ENCODE data around the gene NFIX. TPM values are rescaled to one million over a fixed set of nuclear protein-coding genes. Genes with fewer than 3 reads are reported as not detected.
A peak's percentile ranks its signal among the peaks of the same experiment; 100 is the strongest.

The NFIX gene
- total RNA-seq, 1 donor from 2014 or later = 75.5 TPM

DNA sequence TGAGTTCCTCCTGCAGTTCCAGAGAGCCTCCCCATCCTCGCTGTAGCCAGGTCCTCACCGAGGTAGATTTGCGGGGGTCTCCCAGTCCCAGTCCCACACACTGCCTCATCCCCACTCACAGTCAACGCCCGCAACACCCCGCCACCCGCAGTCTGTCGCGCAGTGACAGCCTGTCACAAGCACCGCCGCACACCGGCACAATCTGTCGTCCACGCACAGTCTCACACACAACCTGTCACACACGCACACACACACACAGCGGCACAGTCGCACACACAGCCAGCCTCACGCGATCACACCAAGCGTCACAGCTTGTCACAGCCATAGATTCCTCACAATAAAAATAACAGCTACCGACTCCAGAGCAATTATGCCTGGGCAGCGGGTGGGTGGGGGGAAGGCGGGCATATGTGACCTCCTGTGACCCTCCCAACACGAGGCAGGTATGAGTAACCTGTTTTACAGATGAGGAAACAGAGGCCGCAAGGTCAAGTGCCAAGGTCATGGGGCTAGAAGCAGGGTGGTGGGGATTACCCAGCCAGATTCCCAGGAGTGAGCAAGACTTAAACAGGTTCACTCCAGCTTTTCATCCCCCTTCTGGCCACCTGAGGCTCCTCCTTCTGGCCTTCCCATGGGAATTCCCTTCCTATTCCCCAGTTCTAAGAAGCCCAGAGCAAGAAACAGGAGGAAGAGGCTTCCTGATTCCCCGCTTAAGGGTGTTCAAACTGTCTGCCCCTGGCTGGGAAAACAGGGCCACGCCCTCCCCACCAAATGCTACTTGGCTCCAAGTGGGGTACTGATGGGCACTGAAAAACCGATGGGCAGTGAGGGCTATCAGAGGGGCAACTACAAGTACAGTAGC is 13.9 kb downstream of the NFIX start:
- DNase-seq = no peak

GRCh38 chr19:13010038-13010991 is 15.0 kb downstream of the NFIX start:
- DNase-seq = no peak

DNA sequence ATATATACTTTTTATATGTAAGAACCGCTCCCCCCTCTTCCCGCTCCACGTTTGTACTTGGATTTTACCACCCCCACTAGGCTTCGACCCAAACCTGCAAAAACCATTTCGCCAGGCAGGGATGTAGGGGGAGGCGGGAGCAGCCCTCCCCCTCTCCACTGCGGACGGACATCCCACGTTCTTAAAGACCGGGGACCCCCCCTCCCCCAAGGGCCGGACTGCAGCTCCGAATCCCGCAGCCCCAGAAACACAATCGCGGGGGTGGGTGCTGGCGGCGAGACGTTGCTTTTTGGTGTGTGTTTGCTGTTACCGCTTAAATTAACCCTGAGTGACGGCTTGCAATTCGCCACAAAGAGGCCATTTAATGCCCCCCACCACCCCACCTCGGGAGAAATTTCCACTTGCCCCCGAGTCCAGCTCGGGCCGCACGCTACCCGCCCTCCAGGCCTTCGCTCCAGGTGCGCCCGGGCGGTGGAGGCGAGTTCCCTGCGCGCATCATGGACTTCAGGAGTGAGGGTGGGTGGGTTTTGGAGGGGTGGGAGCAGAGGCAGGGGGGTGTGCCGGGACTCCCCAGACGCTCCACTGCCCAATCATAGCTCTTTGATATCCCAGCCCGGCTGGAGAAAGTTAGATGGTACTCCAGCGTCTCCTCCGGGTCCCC is 15.8 kb downstream of the NFIX start:
- no peak for DNase-seq

- no peak for DNase-seq
Observed at GRCh38 chr19:13011653-13012389, 16.5 kb downstream of the NFIX start.

- DNase-seq = no peak
Observed at GRCh38 chr19:13012390-13012689, 17.1 kb downstream of the NFIX start.

GRCh38 chr19:13012690-13013608 is 17.7 kb downstream of the NFIX start:
- DNase-seq = peak; percentile 31

DNA sequence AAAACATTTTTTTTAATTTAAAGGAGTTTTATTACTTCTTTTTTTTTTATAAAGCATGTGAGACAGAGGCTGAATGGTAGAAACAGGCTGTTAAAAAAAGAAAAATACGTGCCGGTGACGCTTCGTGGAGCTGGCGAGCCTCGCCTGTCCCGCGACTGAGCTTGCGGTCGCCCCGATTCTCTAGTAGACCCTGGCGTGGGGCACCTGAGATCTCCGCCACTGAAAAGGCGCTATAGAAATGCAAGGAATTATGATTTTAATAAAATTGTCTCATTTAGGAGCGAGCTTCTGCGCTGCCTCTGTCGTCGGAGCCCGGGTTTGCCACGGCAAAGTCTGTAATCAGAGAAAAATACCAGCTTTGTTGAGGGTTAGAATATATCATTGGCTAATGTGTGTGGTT is 18.4 kb downstream of the NFIX start:
- no peak for DNase-seq

- no peak for DNase-seq
Observed at GRCh38 chr19:13014101-13014920, 19.0 kb downstream of the NFIX start.

DNA sequence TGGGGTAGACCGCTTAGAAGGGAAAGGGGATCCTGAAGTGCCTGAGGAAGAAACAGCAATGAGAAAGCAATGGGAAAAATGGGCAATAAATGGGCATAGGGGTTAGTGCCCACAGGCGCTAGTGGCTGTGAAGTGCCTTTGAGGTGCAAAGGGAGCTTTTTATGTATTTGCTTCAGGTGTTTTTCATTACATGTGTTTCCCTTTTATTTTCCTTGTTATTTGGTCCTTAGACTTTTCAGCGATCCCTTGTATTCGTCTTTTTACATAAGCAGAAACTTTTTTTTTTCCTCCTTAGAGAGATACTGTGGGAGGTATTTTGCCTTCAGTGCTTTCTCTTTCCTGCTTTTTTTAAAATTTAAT is 19.6 kb downstream of the NFIX start:
- no peak for DNase-seq

DNA sequence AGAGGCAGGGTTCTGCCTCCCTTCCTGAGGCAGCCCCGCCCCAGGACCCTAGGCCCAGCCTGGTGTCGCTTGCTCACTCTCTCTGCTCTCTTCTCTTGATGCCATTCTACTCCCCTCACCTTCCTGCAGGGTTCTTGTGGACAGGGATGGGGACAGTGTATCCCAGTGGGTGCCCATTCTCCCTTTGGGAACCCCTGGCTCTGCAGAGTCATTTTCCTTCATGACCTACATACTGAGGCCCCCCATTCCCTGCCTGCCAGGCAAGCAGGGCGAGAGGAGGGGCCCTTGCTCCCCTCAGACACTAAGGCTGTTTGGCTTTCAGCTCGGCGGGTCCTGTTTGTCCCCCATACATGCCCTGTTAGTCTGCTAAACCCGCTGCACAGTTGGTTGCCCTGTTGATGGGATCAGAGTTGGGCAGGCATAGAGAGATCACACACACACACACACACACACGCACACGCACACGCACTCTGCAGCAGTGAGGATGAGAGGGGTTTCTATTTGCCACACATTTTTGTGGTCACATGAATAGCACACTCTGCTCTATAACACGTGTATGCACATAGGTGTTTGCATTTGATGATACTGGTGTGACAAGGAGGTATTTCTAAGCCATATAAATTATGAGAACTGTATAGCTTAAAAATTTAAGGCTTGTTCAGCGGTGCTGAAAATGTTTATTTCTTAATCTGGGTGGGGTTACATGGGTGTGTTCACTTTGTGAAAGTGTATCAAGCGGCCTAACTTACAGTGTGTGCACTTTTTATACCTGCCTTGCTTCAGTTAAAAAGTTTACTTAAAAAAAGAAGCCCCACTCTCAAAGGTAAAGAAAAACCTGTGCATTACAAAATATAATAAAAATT is 20.3 kb downstream of the NFIX start:
- no peak for DNase-seq

DNA sequence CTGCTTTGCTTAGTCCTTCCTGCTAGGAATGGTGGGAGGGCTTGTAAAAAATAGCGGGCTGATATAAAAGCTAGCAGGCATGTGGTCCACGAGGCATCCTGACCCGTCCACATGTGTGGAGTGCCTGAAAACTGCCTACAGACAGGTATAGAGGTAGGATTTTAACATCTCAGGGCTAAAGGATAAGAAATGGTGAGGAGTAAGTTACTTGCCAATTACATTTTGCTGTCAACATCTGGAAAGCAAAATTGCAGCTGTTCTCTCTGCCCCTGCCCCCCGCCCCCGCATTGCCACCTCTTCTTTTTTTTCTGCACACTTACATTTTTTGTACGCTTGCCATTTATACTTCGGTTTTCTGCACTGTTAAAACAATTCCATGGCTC is 21.0 kb downstream of the NFIX start:
- no peak for DNase-seq

GRCh38 chr19:13016628-13017305 is 21.5 kb downstream of the NFIX start:
- no peak for DNase-seq

DNA sequence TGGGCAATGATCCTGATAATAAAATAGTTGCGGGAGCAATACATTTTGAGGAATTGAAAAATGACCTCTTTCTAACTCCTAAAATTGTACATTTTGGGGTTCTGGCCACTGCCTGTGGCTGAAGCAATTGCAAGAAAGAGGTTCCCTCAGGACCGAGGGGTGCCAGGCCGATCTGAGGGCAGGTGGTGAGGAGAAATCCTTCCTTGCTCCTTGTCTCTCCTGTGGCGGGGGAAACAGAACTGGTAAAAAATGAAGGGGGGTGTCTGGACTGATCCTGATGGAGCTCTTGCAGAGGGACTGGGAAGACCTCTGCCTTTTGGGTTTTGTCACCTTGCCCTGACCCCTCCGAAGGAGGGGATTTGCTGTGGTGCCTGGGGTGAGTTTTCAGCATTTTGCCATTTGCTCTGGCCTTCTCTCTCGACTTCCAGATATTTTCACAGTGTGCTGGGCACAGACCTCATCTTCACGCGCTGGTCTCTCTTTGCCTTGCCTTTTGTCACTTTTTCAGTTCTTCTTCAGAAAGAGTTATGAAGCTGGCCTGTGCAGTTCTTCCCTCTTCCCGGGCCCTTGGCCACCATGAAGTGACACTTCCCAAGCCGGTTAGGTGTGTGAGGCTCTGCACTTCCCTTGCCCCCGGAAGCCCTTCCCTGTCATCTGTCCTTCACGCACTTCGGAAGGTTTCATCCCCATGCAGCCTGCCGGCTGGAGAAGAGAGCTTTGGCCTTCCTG is 22.2 kb downstream of the NFIX start:
- DNase-seq = no peak

GRCh38 chr19:13018035-13018914 is 23.0 kb downstream of the NFIX start:
- peak; percentile 37 for DNase-seq

- DNase-seq = no peak
Observed at GRCh38 chr19:13019332-13019731, 24.1 kb downstream of the NFIX start.

GRCh38 chr19:13020002-13020414 is 24.7 kb downstream of the NFIX start:
- no peak for DNase-seq

All from skin of body (tissue), 2 donors.